HEK293T (cell line): Measurements from ENCODE around the gene CCP110.

ENCODE experiments used
- CTCF ChIA-PET: fragments of 350-600 bp; formaldehyde crosslinking; extraction: SDS; loops from one replicate; lab custom pipeline; 2021; ENCODE audit warnings: antibody characterized with exemption, inconsistent platforms; lab: Yijun Ruan, JAX
- POLR2A ChIA-PET: fragments of 350-600 bp; formaldehyde crosslinking; extraction: SDS; loops from one replicate; lab custom pipeline; 2020; ENCODE audit warnings: antibody characterized with exemption, inconsistent platforms; lab: Yijun Ruan, JAX
- DNase-seq: peaks from one replicate; pipeline ENCODE4 v3.0.0; 2012; ENCODE audit warnings: mixed read lengths; ENCODE audit errors: extremely low spot score
- ARNT ChIP-seq: fragments of 450-650 bp; IDR thresholded peaks from 2 replicates; pipeline ENCODE4 v1.6.1; 2017; ENCODE audit warnings: mild to moderate bottlenecking
- BHLHE40 ChIP-seq: fragments of 450-650 bp; IDR thresholded peaks from 2 replicates; pipeline ENCODE4 v1.6.1; 2016; ENCODE audit warnings: mild to moderate bottlenecking, moderate library complexity, borderline replicate concordance
- CTBP1 ChIP-seq: fragments of 450-650 bp; IDR thresholded peaks from 2 replicates; pipeline ENCODE4 v1.6.1; 2016; ENCODE audit warnings: borderline replicate concordance
- ELF4 ChIP-seq: fragments of 450-650 bp; IDR thresholded peaks from 2 replicates; pipeline ENCODE4 v1.6.1; 2017; ENCODE audit warnings: antibody characterized with exemption
- FOXA1 ChIP-seq: fragments of 450-650 bp; IDR thresholded peaks from 2 replicates; pipeline ENCODE4 v1.6.1; 2016; ENCODE audit warnings: mild to moderate bottlenecking
- FOXK2 ChIP-seq: fragments of 450-650 bp; IDR thresholded peaks from 2 replicates; pipeline ENCODE4 v1.6.1; 2016; ENCODE audit warnings: mild to moderate bottlenecking
- FOXM1 ChIP-seq: fragments of 450-650 bp; IDR thresholded peaks from 2 replicates; pipeline ENCODE4 v1.6.1; 2017; ENCODE audit warnings: mild to moderate bottlenecking, borderline replicate concordance
- HDGF ChIP-seq: fragments of 450-650 bp; IDR thresholded peaks from 2 replicates; pipeline ENCODE4 v1.6.1; 2017; ENCODE audit warnings: antibody characterized with exemption, borderline replicate concordance
- L3MBTL2 ChIP-seq: fragments of 450-650 bp; conservative IDR thresholded peaks from 2 replicates; pipeline ENCODE4 v1.6.1; 2016; ENCODE audit warnings: mild to moderate bottlenecking
- LEF1 ChIP-seq: fragments of 450-650 bp; IDR thresholded peaks from 2 replicates; pipeline ENCODE4 v1.6.1; 2017; ENCODE audit warnings: mild to moderate bottlenecking, borderline replicate concordance
- NFRKB ChIP-seq: fragments of 450-650 bp; IDR thresholded peaks from 2 replicates; pipeline ENCODE4 v1.6.1; 2016; ENCODE audit warnings: mild to moderate bottlenecking, moderate library complexity
- SP1 ChIP-seq: fragments of 450-650 bp; IDR thresholded peaks from 2 replicates; pipeline ENCODE4 v1.6.1; 2017
- SUZ12 ChIP-seq: fragments of 450-650 bp; IDR thresholded peaks from 2 replicates; pipeline ENCODE4 v1.6.1; 2016; ENCODE audit warnings: mild to moderate bottlenecking
- TARDBP ChIP-seq: fragments of 450-650 bp; IDR thresholded peaks from 2 replicates; pipeline ENCODE4 v1.6.1; 2016
- ZNF384 ChIP-seq: fragments of 450-650 bp; IDR thresholded peaks from 2 replicates; pipeline ENCODE4 v1.6.1; 2016
- TF ChIP-seq, protein P1 (sequence below): fragments of 450-650 bp; IDR thresholded peaks from 2 replicates; pipeline ENCODE4 v1.6.1; 2016

The CCP110 gene

DNA sequence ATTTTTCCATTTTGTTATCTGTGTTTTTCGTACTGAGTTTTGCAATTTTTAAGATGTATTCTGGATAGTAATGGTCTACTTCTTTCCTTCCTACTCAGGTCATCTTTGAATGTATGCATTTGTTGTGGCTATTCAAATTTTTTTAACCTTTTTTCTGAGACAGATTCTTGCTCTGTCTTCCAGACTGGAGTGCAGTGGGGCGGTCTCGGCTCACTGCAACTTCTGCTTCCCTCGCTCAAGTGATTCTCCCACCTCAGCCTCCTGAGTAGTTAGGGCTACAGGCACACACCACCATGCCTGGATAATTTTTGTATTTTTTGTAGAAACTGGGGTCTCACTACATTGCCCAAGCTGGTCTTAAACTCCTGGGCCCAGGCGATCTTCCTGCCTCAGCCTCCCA is 65.4 kb downstream of the CCP110 start:
- ChIA-PET CTCF (no interaction called here), POLR2A (no interaction called here)
- DNase-seq, result no peak
- no peak for TF ChIP-seq HDGF
- TF ChIP-seq BHLHE40, result no peak
- TF ChIP-seq CTBP1, result no peak
- TF ChIP-seq L3MBTL2, result no peak
- no peak for TF ChIP-seq ZNF384
- no peak for TF ChIP-seq FOXA1
- no peak for TF ChIP-seq ARNT
- TF ChIP-seq NFRKB, result no peak
- no peak for TF ChIP-seq SP1
- TF ChIP-seq FOXK2, result no peak

DNA sequence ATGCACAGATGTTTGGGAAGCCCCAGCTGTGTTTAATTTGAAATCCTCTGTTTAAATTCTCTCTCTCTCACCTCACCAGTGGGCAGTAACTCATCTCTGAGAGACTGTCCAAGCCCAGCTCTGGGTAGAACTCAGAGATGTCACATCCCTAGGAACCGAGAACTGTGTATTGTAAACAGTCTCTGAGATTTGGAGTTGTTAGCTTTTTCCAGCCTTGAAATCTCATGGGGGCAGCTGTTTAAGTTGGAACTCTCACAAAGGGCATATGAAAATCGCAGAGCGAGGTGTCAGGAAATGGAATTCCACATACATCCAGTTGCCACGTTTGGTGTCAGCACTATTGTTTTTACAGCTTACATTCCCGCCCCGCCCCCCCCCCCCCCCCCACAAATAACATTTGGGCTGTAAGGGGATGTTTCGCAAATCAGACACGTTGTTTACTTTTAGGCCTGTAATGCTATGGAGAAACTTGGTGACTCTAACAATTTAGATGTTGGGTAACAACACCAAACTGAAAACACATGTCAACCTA is 66.1 kb downstream of the CCP110 start:
- TF ChIP-seq FOXK2 (no peak), CTBP1 (no peak), ARNT (no peak)
- CTCF ChIA-PET, result interaction anchor here (0.5 to 0.7 kb wide), 2 partner anchors 11 to 760 kb away, joined by 3 to 4 read pairs; no protein-coding TSS in a partner anchor
- POLR2A ChIA-PET, result no interaction called here
- DNase-seq, result no peak

DNA sequence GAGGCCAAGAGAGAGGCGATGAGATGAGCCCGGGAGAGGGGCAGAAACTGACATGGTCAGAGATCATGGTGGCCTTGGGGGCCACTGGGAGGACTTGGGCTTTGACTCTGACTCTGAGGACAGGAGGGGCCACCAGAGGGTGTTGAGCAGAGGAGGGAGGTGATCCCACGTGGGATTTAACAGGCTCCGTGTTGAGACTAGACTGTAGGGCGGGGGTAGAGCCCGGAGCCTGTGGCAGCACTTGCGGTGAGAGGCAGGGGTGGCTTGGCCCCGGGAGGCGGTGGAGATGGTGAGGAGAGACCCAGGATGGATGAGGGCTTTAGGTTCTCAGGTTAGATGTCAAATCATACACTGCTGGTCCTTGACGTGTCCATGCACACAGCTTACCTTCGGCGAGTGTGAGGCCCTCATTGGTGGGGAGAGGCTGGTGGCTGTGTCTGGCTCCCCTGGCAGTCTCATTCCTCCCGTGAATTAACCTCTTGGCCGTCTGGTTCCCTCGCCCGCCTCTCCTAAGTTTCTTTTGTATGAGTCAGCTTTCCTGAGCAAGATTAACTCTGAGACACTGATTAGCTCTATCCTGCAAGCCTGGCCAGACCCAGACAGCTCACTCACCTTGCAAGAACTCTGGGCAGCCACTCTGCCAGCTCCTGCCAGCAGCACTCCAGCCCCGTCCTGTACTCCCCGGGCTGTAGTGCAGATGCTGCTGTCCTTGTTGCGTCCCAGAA is 71.5 kb downstream of the CCP110 start:
- TF ChIP-seq SUZ12 (no peak), L3MBTL2 (no peak), FOXA1 (no peak), NFRKB (no peak), FOXM1 (no peak), CTBP1 (no peak), ARNT (no peak), HDGF (no peak), ELF4 (no peak), FOXK2 (no peak), ZNF384 (no peak), SP1 (no peak), BHLHE40 (no peak), TARDBP (no peak), LEF1 (no peak)
- TF ChIP-seq, protein P1, sequence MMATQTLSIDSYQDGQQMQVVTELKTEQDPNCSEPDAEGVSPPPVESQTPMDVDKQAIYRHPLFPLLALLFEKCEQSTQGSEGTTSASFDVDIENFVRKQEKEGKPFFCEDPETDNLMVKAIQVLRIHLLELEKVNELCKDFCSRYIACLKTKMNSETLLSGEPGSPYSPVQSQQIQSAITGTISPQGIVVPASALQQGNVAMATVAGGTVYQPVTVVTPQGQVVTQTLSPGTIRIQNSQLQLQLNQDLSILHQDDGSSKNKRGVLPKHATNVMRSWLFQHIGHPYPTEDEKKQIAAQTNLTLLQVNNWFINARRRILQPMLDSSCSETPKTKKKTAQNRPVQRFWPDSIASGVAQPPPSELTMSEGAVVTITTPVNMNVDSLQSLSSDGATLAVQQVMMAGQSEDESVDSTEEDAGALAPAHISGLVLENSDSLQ, result no peak
- ChIA-PET POLR2A (no interaction called here), CTCF (interaction anchor here (0.7 to 1.4 kb wide), 2 partner anchors 12 to 289 kb away, joined by 4 to 6 read pairs; partner anchors contain the start of gene GPRC5B)
- no peak for DNase-seq

DNA sequence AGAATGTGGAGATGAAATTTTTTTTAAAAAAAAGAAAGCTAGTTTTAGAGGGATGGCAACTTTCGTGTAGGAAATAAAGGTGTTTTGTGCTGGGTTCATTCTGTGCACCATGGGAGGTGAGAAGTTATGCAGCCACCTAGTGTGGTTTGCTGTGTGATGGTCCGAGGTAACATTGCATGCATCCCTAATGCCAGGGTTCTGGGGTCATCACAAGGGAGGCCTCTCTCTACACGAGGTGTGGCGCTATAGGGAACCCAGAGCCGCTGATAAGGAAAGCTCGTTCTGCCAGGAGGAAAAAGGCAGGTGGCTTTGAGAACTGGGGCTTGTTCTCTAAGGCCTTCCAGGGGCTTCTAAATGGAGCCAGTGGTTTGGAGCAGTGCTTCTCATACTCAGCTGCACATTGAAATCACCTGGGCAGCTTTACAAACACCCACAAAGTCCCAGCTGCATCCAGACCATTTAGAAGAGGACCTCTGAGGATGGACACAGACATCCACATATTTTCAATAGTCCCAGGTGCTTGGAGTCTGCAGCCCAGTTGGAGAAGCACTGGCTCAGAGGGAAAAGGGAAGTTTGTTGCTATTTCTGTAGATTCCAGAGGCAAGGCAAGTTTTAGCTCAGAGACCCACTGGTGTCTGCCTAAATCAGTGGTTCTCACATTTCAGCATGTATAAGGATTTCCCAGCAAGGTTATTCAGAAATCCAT is 75.2 kb downstream of the CCP110 start:
- POLR2A ChIA-PET, result no interaction called here
- CTCF ChIA-PET, result interaction anchor here (1.1 to 3.5 kb wide), 2 partner anchors 15 to 288 kb away, joined by 5 to 16 read pairs; no protein-coding TSS in a partner anchor
- no peak for DNase-seq
- TF ChIP-seq FOXA1 (no peak), CTBP1 (no peak), SUZ12 (no peak), BHLHE40 (no peak), ZNF384 (no peak), HDGF (no peak), LEF1 (no peak), FOXK2 (no peak), L3MBTL2 (no peak), ELF4 (no peak), SP1 (no peak), TARDBP (no peak), NFRKB (no peak), FOXM1 (no peak), ARNT (no peak)
- TF ChIP-seq, protein P1, result no peak

DNA sequence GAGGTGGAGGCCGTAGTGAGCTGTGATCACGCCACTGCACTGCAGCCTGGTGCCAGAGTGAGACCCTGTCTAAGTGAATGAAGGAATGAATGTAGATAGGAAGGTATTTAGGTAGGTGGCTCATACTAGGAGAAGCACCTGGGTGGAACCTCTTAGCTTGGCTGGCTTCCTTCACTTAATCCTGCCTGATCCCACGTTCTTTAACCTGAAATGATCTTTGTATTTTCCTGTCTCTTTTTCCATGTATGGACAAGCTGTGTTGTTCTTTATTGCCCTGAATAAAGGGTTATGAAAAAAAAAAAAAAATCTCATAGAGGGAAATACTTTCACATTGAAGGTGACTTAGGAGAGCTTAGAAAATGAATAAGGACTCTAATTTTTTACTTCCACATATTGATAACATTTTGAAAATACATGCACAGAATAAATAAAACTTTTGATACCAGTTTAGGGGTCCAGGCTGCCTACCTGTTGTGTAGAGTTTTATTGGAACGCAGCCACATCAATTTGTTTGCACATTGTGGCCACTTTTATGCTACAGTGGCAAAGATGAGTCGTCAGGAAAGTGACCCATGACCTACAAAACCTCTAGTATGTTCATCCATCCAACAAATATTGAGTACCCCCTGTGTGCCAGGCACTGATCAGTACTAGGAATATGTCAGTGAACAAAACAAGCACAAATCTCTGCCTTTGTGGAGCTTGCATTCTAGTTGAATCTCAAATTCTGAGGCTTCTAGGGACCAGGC is 76.4 kb downstream of the CCP110 start:
- no peak for DNase-seq
- CTCF ChIA-PET, result interaction anchor here (1.5 to 3.5 kb wide), 3 partner anchors 10 to 286 kb away, joined by 4 to 16 read pairs (median 5); no protein-coding TSS in a partner anchor
- TF ChIP-seq, protein P1, result no peak
- TF ChIP-seq BHLHE40 (no peak), HDGF (no peak), FOXK2 (no peak), SP1 (no peak), ARNT (no peak), ELF4 (no peak), LEF1 (no peak), CTBP1 (no peak), ZNF384 (no peak), FOXA1 (no peak)
- POLR2A ChIA-PET, result no interaction called here
